ENCODE results near the gene GINS3.

DNA sequence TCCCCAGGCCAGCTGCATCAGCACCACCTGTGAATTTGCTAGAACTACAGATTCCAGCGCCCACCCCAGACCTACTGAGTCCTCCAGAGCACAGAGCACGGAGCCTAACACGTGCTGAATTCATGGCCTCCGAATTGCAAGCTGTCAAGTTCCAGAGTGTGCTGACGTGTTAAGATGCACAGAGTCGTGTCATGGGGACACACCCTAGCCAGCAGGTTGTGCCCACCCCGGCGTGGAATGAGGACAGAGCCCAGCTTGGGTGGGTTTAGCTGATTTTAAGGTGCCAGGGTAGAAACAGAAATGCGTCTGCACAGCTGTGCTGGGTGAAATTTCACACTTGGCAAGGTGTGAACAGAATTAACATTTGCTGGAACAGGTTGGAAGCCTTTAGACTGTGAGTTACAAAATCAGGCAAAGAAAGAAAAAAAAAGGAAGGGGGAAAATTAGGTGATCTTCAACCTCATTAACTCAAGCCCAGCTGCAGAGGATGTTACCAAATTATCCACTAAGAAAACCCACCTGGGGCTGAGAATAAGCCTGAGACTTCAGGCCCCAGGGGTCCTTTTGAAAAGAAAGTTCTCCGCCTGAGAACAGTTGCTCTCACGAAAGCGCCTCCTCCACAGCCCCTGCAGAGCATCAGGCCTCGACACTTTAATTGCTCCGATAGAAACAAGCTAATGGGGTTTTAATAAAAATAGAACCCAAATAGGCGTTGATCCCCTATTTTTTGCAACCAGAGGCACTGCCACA, 27.1 kb downstream of the GINS3 start:
- TF ChIP-seq, protein P1, sequence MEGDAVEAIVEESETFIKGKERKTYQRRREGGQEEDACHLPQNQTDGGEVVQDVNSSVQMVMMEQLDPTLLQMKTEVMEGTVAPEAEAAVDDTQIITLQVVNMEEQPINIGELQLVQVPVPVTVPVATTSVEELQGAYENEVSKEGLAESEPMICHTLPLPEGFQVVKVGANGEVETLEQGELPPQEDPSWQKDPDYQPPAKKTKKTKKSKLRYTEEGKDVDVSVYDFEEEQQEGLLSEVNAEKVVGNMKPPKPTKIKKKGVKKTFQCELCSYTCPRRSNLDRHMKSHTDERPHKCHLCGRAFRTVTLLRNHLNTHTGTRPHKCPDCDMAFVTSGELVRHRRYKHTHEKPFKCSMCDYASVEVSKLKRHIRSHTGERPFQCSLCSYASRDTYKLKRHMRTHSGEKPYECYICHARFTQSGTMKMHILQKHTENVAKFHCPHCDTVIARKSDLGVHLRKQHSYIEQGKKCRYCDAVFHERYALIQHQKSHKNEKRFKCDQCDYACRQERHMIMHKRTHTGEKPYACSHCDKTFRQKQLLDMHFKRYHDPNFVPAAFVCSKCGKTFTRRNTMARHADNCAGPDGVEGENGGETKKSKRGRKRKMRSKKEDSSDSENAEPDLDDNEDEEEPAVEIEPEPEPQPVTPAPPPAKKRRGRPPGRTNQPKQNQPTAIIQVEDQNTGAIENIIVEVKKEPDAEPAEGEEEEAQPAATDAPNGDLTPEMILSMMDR (IDR thresholded peaks at IDR 0.05; ENCODE audit: poor library complexity): no peak
- TF ChIP-seq EZH2 (IDR thresholded peaks at IDR 0.05; ENCODE audit: borderline replicate concordance) (no peak), EZH2phosphoT487 (IDR thresholded peaks at IDR 0.05; ENCODE audit: low read depth, severe bottlenecking, unreplicated experiment) (no peak)
